Measurements from ENCODE around the gene SLC25A48.
"Not testable (repeated sequence)": the region's sequence is repeated elsewhere in the genome, so short reads cannot be mapped to it uniquely, and the experiment has no call there.

Gene SLC25A48

DNA sequence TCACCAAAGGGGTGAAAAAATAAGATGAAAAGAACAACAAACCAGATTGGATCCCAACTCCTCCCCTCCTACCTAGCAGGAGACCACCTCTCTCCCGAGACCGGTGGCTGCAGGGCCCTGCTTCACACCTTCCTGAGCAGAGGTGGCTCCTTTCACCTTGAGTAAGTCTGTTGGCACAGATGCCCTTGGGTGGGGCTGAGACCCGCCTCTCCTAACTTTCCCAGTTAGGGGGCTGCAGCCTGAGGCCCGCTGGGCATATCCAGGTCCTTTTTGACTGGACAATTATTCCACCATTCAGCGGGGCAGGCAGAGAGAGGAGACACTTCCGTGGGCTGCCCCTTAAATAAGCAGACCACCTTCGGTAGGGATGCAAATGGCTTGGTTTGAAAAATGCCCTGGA is 1.3 kb downstream of the SLC25A48 start:
- peaks cover 12% of the 10 kb centered on the region for H3K9me3 Mint-ChIP-seq
- H3K4me1 Mint-ChIP-seq (ENCODE audit: low read depth): peaks cover 6% of the 10 kb centered on the region
- no peak overlapping the region for H3K27ac Mint-ChIP-seq
- no peaks in the 10 kb centered on the region for H3K36me3 Mint-ChIP-seq (ENCODE audit: low read depth)
- H3K4me3 Mint-ChIP-seq: no peak overlapping the region
- peaks cover 38% of the 10 kb centered on the region for H3K27me3 Mint-ChIP-seq (ENCODE audit: low read depth)

DNA sequence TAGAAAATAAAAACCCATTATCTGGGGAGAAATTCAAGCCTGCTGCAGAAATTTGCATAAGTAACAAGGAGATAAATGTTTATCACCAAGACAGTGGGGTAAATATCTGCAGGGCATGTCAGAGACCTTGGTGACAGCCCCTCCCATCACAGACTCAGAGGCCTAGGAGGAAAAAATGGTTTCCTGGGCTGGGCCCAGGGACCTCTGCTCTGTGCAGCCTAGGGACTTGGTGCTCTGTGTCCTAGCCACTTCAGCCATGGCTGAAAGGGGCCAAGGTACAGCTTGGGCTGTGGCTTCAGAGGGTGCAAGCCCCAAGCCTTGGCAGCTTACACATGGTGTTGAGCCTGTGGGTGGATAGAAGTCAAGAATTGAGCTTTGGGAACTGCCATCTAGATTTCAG is 3.9 kb downstream of the SLC25A48 start:
- H3K27ac Mint-ChIP-seq; H3K4me1 Mint-ChIP-seq (ENCODE audit: low read depth); H3K36me3 Mint-ChIP-seq (ENCODE audit: low read depth); H3K4me3 Mint-ChIP-seq: not testable (repeated sequence)
- H3K9me3 Mint-ChIP-seq: peaks cover 12% of the 10 kb centered on the region
- H3K27me3 Mint-ChIP-seq (ENCODE audit: low read depth): peaks cover 27% of the 10 kb centered on the region

- Mint-ChIP-seq H3K27ac (no peak overlapping the region), H3K4me3 (no peak overlapping the region), H3K36me3 (ENCODE audit: low read depth) (no peaks in the 10 kb centered on the region), H3K27me3 (ENCODE audit: low read depth) (peaks cover 22% of the 10 kb centered on the region), H3K9me3 (peaks cover 12% of the 10 kb centered on the region), H3K4me1 (ENCODE audit: low read depth) (peaks cover 2% of the 10 kb centered on the region)
Measured at GRCh38 chr5:135839566-135839965, 5.1 kb downstream of the SLC25A48 start.

- H3K27ac Mint-ChIP-seq: no peak overlapping the region
- peaks cover 12% of the 10 kb centered on the region for H3K9me3 Mint-ChIP-seq
- H3K4me3 Mint-ChIP-seq: no peak overlapping the region
- H3K36me3 Mint-ChIP-seq (ENCODE audit: low read depth): no peaks in the 10 kb centered on the region
- peaks cover 17% of the 10 kb centered on the region for H3K27me3 Mint-ChIP-seq (ENCODE audit: low read depth)
- H3K4me1 Mint-ChIP-seq (ENCODE audit: low read depth): peaks cover 2% of the 10 kb centered on the region
Measured at GRCh38 chr5:135840959-135841358, 6.5 kb downstream of the SLC25A48 start.

GRCh38 chr5:135842737-135843136 is 8.3 kb downstream of the SLC25A48 start:
- H3K4me3 Mint-ChIP-seq: no peak overlapping the region
- no peaks in the 10 kb centered on the region for H3K4me1 Mint-ChIP-seq (ENCODE audit: low read depth)
- no peak overlapping the region for H3K27ac Mint-ChIP-seq
- peaks cover 7% of the 10 kb centered on the region for H3K9me3 Mint-ChIP-seq
- H3K27me3 Mint-ChIP-seq (ENCODE audit: low read depth): peaks cover 4% of the 10 kb centered on the region
- H3K36me3 Mint-ChIP-seq (ENCODE audit: low read depth): no peaks in the 10 kb centered on the region

DNA sequence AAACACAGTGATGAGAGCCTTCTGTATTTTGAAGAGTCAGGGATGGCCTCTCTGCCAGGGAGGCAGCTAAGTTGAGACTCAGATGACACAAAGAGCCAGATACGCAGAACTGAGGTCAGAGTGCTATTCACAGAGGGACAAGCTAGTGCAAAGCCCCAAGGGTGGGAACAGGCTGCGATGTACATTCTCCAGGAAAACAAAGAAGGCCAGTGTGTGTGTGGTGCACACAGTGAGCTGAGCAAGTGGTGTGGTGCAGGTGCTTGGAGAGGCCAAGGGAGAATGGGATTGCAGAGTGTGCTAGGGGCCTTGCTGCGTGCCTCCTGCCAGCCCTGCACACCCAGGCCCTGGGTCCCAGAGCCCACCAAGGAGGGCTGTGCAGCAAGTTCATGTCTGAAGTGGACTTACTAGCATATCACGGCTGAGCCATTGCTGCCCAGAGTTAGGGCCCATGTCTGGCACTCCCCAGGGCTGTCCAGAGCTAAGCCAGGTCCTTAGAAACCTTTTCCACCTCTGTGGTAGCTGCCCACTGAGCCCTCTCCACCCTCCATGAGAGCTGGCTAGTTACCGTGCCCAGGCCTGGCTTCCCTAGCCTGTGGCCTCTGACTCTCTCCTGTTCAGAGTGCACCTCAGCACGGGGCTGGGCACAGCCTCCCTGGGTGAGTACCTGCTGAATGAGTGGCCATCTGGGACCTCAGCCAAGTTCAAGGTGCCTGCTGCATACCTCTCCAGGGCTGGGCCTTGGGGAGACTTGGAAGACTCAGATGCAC is 9.3 kb downstream of the SLC25A48 start:
- Mint-ChIP-seq H3K36me3 (ENCODE audit: low read depth) (no peaks in the 10 kb centered on the region), H3K27me3 (ENCODE audit: low read depth) (no peaks in the 10 kb centered on the region), H3K9me3 (peaks cover 3% of the 10 kb centered on the region), H3K4me1 (ENCODE audit: low read depth) (no peaks in the 10 kb centered on the region), H3K27ac (no peak overlapping the region), H3K4me3 (no peak overlapping the region)

DNA sequence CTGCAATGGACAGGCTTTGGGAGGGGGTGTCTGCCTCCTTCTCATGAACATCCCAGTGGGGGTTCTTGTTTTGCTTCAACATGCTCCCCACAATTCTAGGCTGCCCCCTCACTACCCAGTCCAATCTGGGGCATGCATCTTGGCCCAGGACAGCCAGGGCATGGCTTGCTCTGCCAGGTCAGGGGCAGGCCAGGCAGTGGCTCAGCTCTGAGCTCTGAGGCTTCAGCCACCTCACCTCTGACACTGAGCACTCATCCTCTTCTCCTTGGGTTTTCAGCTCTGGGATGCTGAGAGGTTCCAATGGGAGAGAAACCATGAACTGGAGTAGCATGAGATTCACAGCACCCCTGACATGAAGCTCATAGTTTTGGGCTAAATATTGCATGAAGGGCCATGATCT is 11.8 kb downstream of the SLC25A48 start:
- H3K27ac Mint-ChIP-seq: no peak overlapping the region
- no peaks in the 10 kb centered on the region for H3K9me3 Mint-ChIP-seq
- no peaks in the 10 kb centered on the region for H3K36me3 Mint-ChIP-seq (ENCODE audit: low read depth)
- H3K4me1 Mint-ChIP-seq (ENCODE audit: low read depth): no peaks in the 10 kb centered on the region
- no peaks in the 10 kb centered on the region for H3K27me3 Mint-ChIP-seq (ENCODE audit: low read depth)
- H3K4me3 Mint-ChIP-seq: no peak overlapping the region

DNA sequence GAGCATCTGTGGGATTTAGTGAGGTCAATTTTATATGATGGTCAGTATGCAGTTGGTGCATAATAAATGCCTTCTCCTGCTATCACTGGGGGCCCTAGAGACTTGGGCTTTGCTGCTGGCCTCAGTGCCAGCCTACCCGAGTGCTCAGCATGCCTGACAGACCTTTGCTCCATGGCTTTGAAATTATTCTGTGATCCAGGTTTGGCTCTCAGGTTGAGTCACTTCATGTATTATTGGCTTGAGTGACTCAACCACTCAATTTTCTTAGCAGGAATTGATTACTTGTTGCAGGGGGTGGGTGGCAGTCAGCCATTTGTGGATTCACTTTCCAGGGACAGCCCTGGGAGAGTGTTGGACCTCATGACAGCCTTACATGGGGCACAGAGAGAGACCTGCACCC is 13.5 kb downstream of the SLC25A48 start:
- no peaks in the 10 kb centered on the region for H3K9me3 Mint-ChIP-seq
- H3K27ac Mint-ChIP-seq: no peak overlapping the region
- H3K27me3 Mint-ChIP-seq (ENCODE audit: low read depth): no peaks in the 10 kb centered on the region

GRCh38 chr5:135850231-135850630 is 15.8 kb downstream of the SLC25A48 start:
- H3K36me3 Mint-ChIP-seq (ENCODE audit: low read depth): no peaks in the 10 kb centered on the region
- H3K4me1 Mint-ChIP-seq (ENCODE audit: low read depth): no peaks in the 10 kb centered on the region
- no peak overlapping the region for H3K4me3 Mint-ChIP-seq
- no peaks in the 10 kb centered on the region for H3K27me3 Mint-ChIP-seq (ENCODE audit: low read depth)
- H3K9me3 Mint-ChIP-seq: no peaks in the 10 kb centered on the region
- H3K27ac Mint-ChIP-seq: no peak overlapping the region

More for the DNA sequence above, 13.5 kb downstream of the SLC25A48 start:
- no peak overlapping the region for H3K4me3 Mint-ChIP-seq
- no peaks in the 10 kb centered on the region for H3K4me1 Mint-ChIP-seq (ENCODE audit: low read depth)
- no peaks in the 10 kb centered on the region for H3K36me3 Mint-ChIP-seq (ENCODE audit: low read depth)

- Mint-ChIP-seq H3K27ac (no peak overlapping the region), H3K36me3 (ENCODE audit: low read depth) (no peaks in the 10 kb centered on the region), H3K9me3 (no peaks in the 10 kb centered on the region), H3K4me3 (no peak overlapping the region), H3K4me1 (ENCODE audit: low read depth) (no peaks in the 10 kb centered on the region), H3K27me3 (ENCODE audit: low read depth) (no peaks in the 10 kb centered on the region)
Measured at GRCh38 chr5:135850671-135851070, 16.2 kb downstream of the SLC25A48 start.

DNA sequence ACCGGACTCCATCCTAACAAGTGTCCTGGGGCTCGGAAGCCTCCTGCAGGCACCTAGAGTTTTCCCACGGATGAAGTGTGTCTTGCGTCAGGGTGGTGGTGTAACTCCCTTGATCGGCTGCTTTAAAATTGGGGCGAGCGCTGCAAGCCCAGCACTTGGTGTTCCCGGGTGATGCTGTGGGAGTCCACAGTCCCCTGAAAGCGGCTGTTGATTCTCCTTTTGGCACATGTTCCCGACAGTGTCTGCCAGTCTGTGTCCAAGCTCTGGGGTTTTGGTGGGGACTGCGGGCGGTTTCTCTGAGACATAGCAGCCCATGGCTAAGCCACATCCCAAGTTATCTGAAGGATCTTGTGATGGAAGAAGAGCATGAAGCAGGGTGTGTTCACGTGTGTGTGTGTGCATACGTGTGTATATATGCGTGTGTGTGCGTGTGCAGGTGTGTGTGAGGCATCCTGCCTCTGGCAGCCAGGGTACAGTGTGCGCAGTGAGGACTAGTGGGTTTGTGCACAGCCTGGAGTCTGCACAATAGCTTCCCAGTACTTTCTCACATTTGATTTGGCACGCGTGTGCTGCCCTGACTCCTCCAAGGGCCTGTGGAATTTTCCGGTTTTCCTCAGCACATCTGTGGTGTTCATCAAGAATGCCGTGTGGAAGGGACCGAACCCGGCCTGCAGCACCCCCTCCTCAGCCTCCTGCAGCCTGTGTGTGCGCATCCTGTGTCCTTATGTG is 16.9 kb downstream of the SLC25A48 start:
- no peak overlapping the region for H3K4me3 Mint-ChIP-seq
- H3K36me3 Mint-ChIP-seq (ENCODE audit: low read depth): no peaks in the 10 kb centered on the region
- H3K27me3 Mint-ChIP-seq (ENCODE audit: low read depth): no peaks in the 10 kb centered on the region
- H3K9me3 Mint-ChIP-seq: no peaks in the 10 kb centered on the region
- no peak overlapping the region for H3K27ac Mint-ChIP-seq
- H3K4me1 Mint-ChIP-seq (ENCODE audit: low read depth): no peaks in the 10 kb centered on the region

DNA sequence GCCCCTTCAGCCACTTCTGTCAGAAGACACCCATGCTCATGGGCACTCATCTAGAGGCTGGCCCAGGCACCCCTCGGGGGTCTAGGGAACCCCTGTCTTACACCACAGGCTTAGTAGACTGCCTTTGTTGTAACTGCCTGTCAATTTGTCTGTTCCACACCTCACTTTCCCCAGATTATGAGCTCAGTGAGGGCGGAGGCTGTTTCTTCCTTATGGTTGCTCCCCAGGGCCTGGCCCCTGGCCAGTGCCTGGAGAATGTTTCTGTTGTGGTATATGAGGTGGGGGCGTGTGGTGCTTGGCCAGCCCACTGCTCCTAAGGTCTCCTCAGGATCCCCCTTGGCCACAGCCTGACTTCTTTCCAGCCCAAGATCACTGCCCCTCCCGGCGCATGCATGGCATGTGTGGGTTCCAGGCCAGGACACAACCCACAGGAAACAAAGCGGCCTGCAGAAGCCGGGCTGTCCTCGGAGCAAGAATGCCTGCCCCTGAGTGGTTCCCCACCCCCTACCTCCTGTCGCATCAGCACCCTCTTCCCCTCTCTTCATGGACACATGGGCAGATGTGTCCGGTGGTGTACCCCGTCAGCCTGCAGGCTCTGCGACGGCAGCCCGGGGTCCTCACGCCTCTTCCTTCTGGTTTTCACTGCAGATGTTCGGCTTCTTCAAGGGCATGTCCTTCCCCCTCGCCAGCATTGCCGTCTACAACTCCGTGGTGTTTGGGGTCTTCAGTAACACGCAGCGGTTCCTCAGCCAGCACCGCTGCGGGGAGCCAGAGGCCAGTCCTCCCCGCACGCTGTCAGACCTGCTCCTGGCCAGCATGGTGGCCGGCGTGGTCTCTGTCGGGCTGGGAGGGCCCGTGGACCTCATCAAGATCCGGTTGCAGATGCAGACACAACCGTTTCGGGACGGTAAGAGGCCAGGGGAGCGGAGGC is 17.7 kb downstream of the SLC25A48 start:
- Mint-ChIP-seq H3K4me1 (ENCODE audit: low read depth) (no peaks in the 10 kb centered on the region), H3K27ac (no peak overlapping the region), H3K27me3 (ENCODE audit: low read depth) (no peaks in the 10 kb centered on the region), H3K9me3 (no peaks in the 10 kb centered on the region), H3K36me3 (ENCODE audit: low read depth) (no peaks in the 10 kb centered on the region), H3K4me3 (no peak overlapping the region)

DNA sequence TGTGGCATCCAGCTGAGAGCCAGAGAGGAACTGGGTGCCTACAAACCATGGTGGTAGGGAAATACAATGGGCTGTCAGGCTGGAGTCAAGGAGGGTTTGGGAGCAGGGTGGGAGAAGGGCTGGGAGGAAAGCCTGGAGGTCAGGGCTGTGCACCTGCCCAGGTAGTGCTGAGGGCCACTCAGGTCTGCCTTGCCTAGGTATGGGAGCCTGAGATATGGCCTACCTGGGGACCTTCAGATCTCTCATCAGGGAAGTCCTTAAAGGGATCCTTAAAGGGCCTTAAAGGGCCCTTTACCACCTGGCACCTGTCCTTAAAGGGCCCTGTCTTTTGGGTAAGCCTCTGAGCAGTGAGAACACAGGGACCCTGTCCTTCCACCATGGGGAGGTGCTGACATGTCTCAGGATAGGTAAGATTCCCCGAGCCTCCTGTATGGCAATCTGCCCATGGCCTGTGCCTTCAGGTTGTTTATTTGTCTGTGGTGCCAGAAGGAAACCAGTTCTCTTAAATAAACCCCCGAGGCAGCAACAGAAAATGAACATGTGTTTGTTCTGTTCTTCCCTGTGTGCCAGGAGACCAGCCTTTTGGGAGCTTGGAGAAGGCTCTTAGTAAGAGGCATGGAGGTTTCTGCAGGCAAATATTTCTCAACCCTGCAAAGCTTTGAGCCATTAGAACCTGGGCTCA is 23.3 kb downstream of the SLC25A48 start:
- H3K27ac Mint-ChIP-seq: no peak overlapping the region
- H3K4me3 Mint-ChIP-seq: no peak overlapping the region
- no peaks in the 10 kb centered on the region for H3K9me3 Mint-ChIP-seq
- H3K36me3 Mint-ChIP-seq (ENCODE audit: low read depth): no peaks in the 10 kb centered on the region
- H3K4me1 Mint-ChIP-seq (ENCODE audit: low read depth): no peaks in the 10 kb centered on the region
- H3K27me3 Mint-ChIP-seq (ENCODE audit: low read depth): no peaks in the 10 kb centered on the region

DNA sequence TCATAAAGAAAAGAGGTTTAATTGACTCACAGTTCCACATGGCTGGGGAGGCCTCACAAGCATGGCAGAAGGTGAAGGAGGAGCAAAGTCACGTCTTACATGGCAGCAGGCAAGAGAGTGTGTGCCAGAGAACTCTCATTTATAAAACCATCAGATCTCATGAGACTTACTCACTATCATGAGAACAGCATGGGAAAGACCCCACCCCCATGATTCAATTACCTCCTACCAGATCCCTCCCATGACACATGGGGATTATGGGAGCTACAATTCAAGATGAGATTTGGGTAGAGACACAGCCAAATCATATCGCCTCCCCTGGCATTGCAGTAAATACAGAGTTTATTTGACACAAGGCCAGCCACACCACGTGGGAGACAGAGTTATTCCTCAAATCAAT is 24.7 kb downstream of the SLC25A48 start:
- not testable (repeated sequence) for H3K9me3 Mint-ChIP-seq; H3K4me3 Mint-ChIP-seq; H3K36me3 Mint-ChIP-seq (ENCODE audit: low read depth); H3K27me3 Mint-ChIP-seq (ENCODE audit: low read depth); H3K27ac Mint-ChIP-seq; H3K4me1 Mint-ChIP-seq (ENCODE audit: low read depth)

Data from T-helper 1 cell treated with Interleukin-12 subunit alpha and Interleukin-12 subunit beta and Interleukin-4 antibody, amounts not matched to agents 30 μg/mL and 1 μg/mL, for 36 hours (primary cell).